Panc1 (cell line): ENCODE measurements around the gene EIF1. TPM values are rescaled to one million over a fixed set of nuclear protein-coding genes. Genes with fewer than 3 reads are reported as not detected.
"Not testable (repeated sequence)": the region's sequence is repeated elsewhere in the genome, so short reads cannot be mapped to it uniquely, and the experiment has no call there.

ENCODE experiments used
- ATAC-seq: fragments of 200-7000 bp; cut with Tn5 transposase; 2 replicates; pipeline ENCODE4 v1.9.1; 2020; ENCODE audit warnings: mild to moderate bottlenecking, moderate library complexity
- BruUV-seq: library from RNA; stranded (reverse); fragments of 400-500 nt; replicated peaks from 2 replicates; lab custom pipeline; 2021; lab: Mats Ljungman, UMichigan
- CTCF ChIA-PET: fragments of 300-600 bp; sonication (Branson Sonifier 250); formaldehyde crosslinking; loops from one replicate; lab custom pipeline; 2022; ENCODE audit warnings: antibody characterized with exemption; lab: Charles Lee
- POLR2A ChIA-PET: fragments of 300-600 bp; sonication (Branson Sonifier 250); formaldehyde crosslinking; loops from one replicate; lab custom pipeline; 2022; ENCODE audit warnings: antibody characterized with exemption; lab: Charles Lee
- DNase-seq: peaks from one replicate; pipeline ENCODE4 v3.0.0-alpha.2; 2010; ENCODE audit warnings: low read depth, low spot score
- H3K27ac ChIP-seq: 2 replicates; pipeline ENCODE4 v1.5.1; 2011; ENCODE audit warnings: mild to moderate bottlenecking, low read length, inconsistent platforms
- H3K27me3 ChIP-seq: fragments of 200-500 bp; sonication (Bioruptor generic); 2 replicates; pipeline ENCODE4 v1.6.0; 2014; ENCODE audit warnings: low read length, inconsistent platforms; ENCODE audit not compliant: control insufficient read depth, insufficient read depth
- H3K36me3 ChIP-seq: fragments of 200-500 bp; sonication (Bioruptor generic); 2 replicates; pipeline ENCODE4 v1.5.1; 2014; ENCODE audit warnings: inconsistent platforms, mild to moderate bottlenecking, low read length, moderate library complexity; ENCODE audit not compliant: control insufficient read depth, insufficient read depth
- H3K4me1 ChIP-seq: 2 replicates; pipeline ENCODE4 v1.5.1; 2011; ENCODE audit warnings: inconsistent platforms, mild to moderate bottlenecking, low read length, moderate library complexity; ENCODE audit not compliant: control insufficient read depth, insufficient read depth
- H3K4me3 ChIP-seq, 2 experiments: 2 replicates each; pipeline ENCODE4 v1.5.1; 2011 to 2012; ENCODE audit warnings: low read depth in 2 of 2, low read length in 2 of 2, mild to moderate bottlenecking in 2 of 2, inconsistent platforms in 1 of 2, moderate library complexity in 1 of 2
- H3K9me3 ChIP-seq: fragments of 200-500 bp; sonication (Bioruptor generic); 2 replicates; pipeline ENCODE4 v1.5.1; 2014; ENCODE audit warnings: low read depth, mild to moderate bottlenecking, inconsistent platforms, low read length, moderate library complexity; ENCODE audit not compliant: control insufficient read depth, insufficient read depth
- CTCF ChIP-seq: fragments of 450-650 bp; IDR thresholded peaks from 2 replicates; pipeline ENCODE4 v1.5.1; 2017; ENCODE audit warnings: mild to moderate bottlenecking
- POLR2AphosphoS5 ChIP-seq: IDR thresholded peaks from 2 replicates; pipeline ENCODE4 v1.6.1; 2012; ENCODE audit warnings: mild to moderate bottlenecking, low read depth, low read length, moderate library complexity
- REST ChIP-seq, 2 experiments: IDR thresholded peaks; 2 replicates each; pipeline ENCODE4 v1.6.1; 2011 to 2012; ENCODE audit warnings: low read depth in 2 of 2, control low read depth in 1 of 2, low read length in 1 of 2, mild to moderate bottlenecking in 1 of 2, moderate library complexity in 1 of 2; ENCODE audit not compliant: insufficient read depth in 1 of 2
- SIN3A ChIP-seq: IDR thresholded peaks from 2 replicates; pipeline ENCODE4 v1.6.1; 2012; ENCODE audit warnings: low read depth, mild to moderate bottlenecking, low read length, moderate library complexity, borderline replicate concordance; ENCODE audit not compliant: insufficient read depth
- TCF7L2 ChIP-seq: IDR thresholded peaks from 2 replicates; pipeline ENCODE4 v1.6.1; 2011; ENCODE audit warnings: mild to moderate bottlenecking, low read depth, low read length, inconsistent platforms
- in situ Hi-C: cut with HindIII; loops from 2 replicates; pipeline ENCODE4 v1.10.0; 2016; ENCODE audit warnings: low sequenced_read_pairs, low pct_unique_long_range_greater_than_20kb
- intact Hi-C: fragments of 100-400 bp; cut with micrococcal nuclease; formaldehyde crosslinking; loops from one replicate; pipeline ENCODE4 v1.10.0; 2022; ENCODE audit not compliant: unreplicated experiment
- total RNA-seq: library from RNA; stranded (reverse); gene quantifications from one replicate; pipeline ENCODE4 v1.2.1, GENCODE V29; 2021; ENCODE audit not compliant: unreplicated experiment

The EIF1 gene
- total RNA-seq, 1 experiment from 2014 or later, result 747 TPM

GRCh38 chr17:41672153-41672552, 16.5 kb upstream of the EIF1 start:
- BruUV-seq, result no TSS peak
- ATAC-seq (no peak), DNase-seq (no peak)
- intact Hi-C loops (no loop called here), in situ Hi-C loops (no loop called here)
- no peak for TF ChIP-seq POLR2AphosphoS5
- TF ChIP-seq CTCF, result no peak
- no peak for TF ChIP-seq TCF7L2
- TF ChIP-seq REST (IDR thresholded peaks at IDR 0.05; ENCODE audit: insufficient read depth in 1 of 2, low read depth in 2 of 2, low read length in 1 of 2), result no peak
- TF ChIP-seq SIN3A, result no peak
- ChIA-PET POLR2A (interaction anchor here (0.6 kb wide), 1 partner anchor 18 kb away, joined by 6 read pairs; no protein-coding TSS in a partner anchor), CTCF (interaction anchor here (0.7 kb wide), 1 partner anchor 668 kb away, joined by 5 read pairs; no protein-coding TSS in a partner anchor)
- peaks cover 5% of the 10 kb centered on the region for H3K4me1 ChIP-seq
- no peaks in the 10 kb centered on the region for H3K9me3 ChIP-seq
- H3K4me3 ChIP-seq, result no peak overlapping the region
- H3K36me3 ChIP-seq, result no peaks in the 10 kb centered on the region
- no peak overlapping the region for H3K27ac ChIP-seq
- no peaks in the 10 kb centered on the region for H3K27me3 ChIP-seq

- H3K4me1 ChIP-seq, H3K27ac ChIP-seq, in situ Hi-C loops, H3K4me3 ChIP-seq, H3K27me3 ChIP-seq, BruUV-seq, DNase-seq, H3K36me3 ChIP-seq, intact Hi-C loops, ATAC-seq, H3K9me3 ChIP-seq: not testable (repeated sequence)
- POLR2A ChIA-PET, result interaction anchor here (0.6 kb wide), 1 partner anchor 10 kb away, joined by 8 read pairs; no protein-coding TSS in a partner anchor
- CTCF ChIA-PET, result interaction anchor here (0.6 kb wide), 2 partner anchors 10 to 46 kb away, joined by 3 to 4 read pairs; no protein-coding TSS in a partner anchor
These were observed 13.3 kb upstream of the EIF1 start for GRCh38 chr17:41675157-41676057.
